ENCODE results near the gene CNNM1.

DNA sequence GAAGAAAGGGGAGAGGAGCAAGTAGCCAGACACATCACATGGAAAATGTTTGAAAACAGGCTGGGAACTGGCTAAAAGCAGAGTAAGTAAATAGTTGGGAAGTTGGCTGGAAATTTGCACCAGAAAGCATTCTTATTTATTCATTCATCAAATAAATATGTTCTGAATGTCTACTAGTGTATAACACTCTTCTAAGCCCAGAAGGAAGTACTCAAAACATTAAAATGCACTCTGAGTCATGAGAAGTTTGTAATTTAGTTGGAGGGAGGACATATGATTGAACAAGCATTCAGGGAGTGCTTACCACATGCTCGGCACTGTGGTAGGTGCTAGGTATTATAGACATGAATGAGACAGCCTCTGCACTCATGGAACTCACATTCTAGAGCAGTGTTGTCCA, 37.0 kb upstream of the CNNM1 start:
- TF ChIP-seq, protein P1, sequence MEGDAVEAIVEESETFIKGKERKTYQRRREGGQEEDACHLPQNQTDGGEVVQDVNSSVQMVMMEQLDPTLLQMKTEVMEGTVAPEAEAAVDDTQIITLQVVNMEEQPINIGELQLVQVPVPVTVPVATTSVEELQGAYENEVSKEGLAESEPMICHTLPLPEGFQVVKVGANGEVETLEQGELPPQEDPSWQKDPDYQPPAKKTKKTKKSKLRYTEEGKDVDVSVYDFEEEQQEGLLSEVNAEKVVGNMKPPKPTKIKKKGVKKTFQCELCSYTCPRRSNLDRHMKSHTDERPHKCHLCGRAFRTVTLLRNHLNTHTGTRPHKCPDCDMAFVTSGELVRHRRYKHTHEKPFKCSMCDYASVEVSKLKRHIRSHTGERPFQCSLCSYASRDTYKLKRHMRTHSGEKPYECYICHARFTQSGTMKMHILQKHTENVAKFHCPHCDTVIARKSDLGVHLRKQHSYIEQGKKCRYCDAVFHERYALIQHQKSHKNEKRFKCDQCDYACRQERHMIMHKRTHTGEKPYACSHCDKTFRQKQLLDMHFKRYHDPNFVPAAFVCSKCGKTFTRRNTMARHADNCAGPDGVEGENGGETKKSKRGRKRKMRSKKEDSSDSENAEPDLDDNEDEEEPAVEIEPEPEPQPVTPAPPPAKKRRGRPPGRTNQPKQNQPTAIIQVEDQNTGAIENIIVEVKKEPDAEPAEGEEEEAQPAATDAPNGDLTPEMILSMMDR (IDR thresholded peaks at IDR 0.05) = no peak
- TF ChIP-seq POLR2AphosphoS5 (IDR thresholded peaks at IDR 0.05) = no peak
